NCI-H524 (cell line): ENCODE data around the gene GGPS1.
"Not testable (repeated sequence)": the region's sequence is repeated elsewhere in the genome, so short reads cannot be mapped to it uniquely, and the experiment has no call there.

Source experiments
- DNase-seq, 2 experiments: peaks; one replicate each; lab custom pipeline; 2025; lab: John Stamatoyannopoulos, UW

The GGPS1 gene

DNA sequence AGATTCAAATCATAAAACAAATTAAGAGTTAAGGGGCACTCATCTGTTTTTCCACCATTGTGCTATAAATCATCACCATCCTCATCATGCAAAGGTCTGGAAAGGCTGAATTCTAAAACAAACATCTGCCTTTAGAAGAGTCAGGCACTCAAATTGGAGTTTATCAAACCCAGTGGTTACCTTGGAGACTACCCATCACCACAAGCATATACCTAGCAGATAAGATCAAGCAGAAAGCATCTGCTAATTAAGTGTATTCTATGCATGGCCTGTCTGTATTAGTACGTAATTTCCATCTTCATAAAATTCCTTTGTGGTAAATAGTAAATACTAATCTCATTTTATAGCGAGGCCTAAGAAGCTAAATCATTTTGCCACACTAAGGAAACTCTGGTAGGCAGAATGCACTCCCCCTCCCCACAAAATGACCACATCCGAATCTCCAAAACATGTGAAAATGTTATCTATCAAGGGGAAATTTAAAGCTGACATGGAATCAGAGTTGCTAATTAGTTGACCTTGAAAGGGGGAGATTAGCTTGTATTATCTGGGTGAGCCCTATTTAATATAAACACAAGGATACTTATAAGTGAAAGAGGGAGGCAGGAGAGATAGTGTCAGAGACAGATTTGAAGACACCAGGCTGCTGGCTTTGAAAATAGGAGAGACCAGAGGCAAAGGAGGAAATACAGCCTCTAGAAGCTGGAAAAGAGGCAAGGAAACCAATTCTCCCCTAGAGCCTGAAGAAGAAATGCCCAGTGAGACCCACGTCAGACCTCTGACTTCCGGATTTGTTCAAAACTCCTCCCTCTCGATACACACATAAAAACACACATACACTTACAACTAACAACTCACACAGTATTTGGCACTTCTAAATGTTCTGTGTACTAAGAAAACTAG lies 23.6 kb upstream of the GGPS1 start:
- peak in 1 of 2 experiments; percentile 46 for DNase-seq

DNA sequence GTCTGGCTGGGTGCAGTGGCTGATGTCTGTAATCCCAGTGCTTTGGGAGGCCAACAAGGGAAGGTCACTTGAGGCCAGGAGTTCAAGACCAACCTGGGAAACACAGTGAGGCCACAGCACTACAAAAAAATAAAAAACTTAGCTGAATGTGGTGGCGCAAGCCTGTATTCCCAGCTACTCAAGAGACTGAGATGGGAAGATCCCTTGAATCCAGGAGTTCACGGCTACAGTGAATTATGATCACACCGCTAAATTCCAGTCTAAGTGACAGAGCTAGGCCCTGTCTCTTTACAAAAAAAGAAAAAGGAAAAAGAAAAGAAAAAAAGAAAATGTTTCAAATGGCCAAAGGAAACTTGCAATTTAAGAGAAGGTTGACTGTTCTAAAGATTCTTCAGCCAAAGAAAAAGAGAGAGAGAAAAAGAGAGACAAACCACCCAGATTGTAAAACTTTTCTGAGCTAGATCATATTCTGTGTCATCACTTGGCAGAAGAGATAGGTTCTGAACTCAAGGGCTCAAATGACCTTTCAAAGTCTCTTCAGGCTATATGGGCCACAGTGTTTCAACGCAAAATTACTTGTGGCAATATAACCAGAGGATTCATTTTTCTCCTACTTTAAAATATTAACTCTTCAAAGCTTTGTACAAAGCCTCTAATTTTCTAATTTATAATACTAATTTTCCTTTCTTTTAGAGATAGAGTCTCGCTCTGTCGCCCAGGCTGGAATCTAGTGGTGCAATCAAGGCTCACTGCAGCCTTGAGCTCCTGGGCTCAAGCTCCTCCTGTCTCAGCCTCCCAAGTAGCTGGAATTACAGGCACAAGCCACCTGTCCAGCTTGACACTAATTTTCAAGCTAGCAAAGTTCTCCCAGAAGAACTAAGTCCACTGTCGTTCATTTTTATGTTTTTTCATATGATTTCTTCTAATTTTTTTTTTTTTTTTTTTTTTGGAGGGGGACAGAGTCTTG lies 20.9 kb upstream of the GGPS1 start:
- no peak for DNase-seq

DNA sequence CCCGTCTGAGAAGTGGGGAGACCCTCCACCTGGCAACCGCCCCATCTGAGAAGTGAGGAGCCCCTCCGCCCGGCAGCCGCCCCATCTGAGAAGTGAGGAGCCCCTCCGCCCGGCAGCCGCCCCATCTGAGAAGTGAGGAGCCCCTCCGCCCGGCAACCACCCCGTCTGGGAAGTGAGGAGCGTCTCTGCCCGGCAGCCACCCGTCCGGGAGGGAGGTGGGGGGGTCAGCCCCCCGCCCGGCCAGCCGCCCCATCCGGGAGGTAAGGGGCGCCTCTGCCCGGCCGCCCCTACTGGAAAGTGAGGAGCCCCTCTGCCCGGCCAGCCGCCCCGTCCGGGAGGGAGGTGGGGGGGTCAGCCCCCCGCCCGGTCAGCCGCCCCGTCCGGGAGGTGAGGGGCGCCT lies 19.2 kb upstream of the GGPS1 start:
- DNase-seq: not testable (repeated sequence)

GRCh38 chr1:235313262-235313661 lies 15.1 kb upstream of the GGPS1 start:
- DNase-seq: no peak

DNA sequence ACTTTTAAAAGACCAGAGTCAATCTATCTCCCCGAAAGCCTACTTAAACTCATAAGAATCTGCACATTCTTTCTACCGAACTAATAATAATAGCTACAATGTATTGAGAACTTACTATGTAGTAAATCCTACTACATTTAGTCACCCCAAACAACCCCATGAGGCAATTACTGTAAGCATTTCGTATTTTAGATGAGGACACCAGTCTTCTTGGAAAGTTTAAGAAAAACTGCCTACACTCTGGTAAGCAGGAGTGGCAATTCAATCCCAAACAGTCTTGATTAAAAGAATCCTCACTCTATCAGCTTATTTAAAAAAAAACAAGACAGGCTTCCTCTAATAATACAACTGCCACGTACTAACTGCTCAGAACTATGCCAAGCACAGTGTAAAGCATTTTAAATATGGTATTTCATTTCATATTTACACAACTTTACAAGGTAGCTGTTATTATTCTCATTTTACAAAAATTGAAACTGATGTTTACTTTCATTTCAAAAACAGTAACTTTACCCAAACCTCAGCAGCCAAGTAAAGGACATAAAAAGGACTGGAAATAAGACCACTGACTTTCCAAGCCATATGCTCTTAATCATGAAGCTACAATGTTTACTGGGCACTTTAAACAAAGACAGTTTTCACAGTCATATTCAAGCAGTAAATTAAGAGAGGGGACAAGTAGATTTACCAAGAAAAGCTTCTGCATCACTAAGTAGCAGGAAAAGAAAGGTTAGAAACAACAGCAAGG lies 14.3 kb upstream of the GGPS1 start:
- DNase-seq: no peak

DNA sequence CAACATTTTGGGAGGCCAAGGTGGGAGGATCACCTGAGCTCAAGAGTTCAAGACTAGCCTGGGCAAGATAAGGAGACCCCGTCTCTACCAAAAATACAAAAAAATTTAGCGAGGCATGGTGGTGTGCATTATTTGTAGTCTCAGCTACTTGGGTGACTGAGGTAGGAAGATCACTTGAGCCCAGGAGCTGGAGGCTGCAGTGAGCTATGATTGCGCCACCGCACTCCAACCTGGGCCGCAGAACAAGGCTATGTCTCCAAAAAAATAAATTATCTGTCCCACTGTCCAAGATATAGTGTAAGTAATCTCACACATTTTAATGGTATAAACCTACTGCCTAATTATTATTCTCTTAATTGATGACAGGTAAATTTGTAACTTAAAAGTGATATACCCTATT lies 13.2 kb upstream of the GGPS1 start:
- no peak for DNase-seq

DNA sequence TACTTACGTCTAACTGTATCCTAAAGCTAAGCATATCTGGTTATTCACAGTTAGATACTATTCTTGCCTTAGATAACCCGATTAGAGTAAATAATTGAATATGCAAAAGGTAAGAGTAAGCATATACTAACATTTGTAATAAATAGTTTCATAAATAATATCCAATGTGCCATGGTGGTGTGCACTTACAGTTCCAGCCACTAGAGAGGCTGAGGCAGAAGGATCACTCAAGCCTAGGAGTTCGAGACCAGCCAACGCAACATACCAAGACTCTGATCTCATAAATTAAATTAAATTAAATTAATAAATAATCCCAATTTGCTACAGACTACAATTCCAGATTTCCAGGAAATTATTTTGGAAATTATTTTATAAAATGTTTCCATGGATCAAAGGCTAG lies 12.6 kb upstream of the GGPS1 start:
- DNase-seq: no peak

- no peak for DNase-seq
These were observed 11.2 kb upstream of the GGPS1 start for GRCh38 chr1:235317168-235317567.

DNA sequence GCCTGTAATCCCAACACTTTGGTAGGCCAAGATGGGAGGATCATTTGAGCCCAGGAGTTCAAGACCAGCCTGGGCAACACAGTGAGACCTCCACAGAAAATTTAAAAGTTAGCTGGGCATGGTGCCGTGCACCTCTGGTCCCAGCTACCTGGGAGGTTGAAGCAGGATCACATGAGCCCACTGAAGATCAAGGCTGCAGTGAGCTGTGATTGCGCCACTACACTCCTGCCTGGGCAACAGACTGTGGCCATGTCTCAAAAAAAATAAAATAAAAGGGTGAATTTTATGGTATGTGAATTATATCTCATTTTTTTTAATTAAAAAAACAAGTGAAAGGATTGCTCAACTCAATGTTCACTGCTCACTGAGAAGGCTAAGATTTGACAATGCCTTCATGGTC lies 9.1 kb upstream of the GGPS1 start:
- no peak for DNase-seq

DNA sequence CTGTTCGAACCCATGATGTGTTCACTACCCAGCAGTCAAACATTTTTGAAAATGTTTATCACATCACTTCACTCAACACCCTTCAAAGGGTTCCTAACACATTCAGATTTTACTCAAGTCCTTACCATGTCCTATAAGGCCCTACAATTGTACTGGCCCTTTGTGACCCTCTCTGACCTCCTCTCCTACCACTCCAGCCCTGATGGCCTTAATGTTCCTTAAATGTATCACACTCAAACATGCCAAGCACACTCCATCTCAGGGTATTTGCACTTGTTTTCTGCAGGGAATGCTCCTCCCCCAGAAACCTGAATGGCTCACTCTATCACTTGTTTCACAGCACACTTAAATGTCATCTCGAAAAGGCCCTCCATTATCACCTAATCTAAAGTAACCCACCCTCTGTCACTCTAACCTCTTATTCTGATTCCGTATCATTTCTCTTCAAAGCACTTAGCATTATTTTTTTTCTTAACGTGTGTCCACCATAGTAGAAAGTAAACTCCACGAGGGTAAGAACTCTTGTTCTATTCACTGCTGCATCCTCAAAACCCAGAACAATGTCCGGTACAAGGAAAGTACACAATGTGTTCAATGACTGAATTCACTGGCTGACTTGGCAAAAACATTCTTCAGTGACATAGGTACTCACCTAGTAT lies 7.7 kb upstream of the GGPS1 start:
- DNase-seq: no peak

GRCh38 chr1:235324296-235324695 lies 4.1 kb upstream of the GGPS1 start:
- DNase-seq: no peak

DNA sequence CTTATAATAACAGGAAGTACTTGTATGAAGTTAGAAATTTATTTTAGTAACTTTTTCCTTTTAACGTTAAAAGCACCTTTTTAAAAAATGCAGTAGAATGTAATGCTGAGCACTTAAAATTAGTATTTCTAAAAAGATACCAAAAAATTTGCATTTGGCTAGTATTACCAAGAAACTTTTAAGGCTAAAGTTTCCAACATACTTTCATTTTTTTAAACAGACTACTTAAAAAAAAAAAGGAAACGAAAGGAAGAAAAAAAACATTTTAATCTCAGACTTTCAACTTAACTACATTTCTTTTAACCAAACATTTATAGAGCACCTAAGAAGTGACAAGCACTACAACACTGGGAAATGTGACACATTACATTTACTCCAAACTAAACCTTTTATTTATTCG lies 3.2 kb upstream of the GGPS1 start:
- DNase-seq: no peak

GRCh38 chr1:235325854-235326253 lies 2.5 kb upstream of the GGPS1 start:
- no peak for DNase-seq

DNA sequence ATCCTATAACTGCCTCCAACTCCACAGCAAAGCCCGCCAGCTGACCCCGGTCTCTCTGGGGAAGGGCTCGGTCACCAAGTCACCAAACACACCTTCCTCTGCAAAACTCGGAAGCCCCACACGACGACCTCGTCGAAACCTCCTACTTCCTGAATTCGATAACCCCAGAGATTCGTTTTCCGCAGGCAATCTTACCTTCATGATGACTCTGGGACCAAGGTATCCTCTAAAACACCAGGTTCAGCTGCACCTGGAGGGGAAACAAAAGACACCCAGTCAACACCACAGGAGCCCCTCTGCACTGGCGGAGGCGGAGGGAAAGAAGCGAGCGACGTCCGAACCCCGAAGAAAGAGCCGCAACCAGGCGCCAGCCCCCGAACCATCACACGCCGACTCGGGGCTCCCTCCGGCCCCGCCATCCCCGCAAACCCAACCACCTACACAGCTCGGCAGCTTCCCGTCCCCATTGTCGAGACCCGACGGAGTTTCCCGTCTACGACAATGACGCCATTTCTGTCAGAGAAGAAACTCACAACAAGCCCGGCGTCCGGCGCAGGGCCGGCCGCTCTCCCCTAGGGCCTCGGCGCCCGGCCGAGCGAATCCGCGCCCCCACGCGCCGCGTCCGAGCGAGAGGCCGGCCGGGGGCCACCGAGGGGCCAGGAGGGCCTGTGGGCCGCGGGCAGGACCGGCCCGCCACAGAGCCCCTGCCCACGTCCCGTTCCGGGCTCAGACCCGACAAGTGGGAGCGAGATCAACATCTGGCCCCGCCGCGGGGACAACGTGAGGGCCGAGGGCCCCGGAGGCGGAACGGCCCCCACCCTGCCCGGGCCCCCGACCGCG lies 1.4 kb upstream of the GGPS1 start:
- peak in 1 of 2 experiments; percentile 21 for DNase-seq

GRCh38 chr1:235327559-235328270 lies 655 bp upstream of the GGPS1 start, which contains the start of gene ARID4B:
Gene ARID4B (minus strand): TSS chr1:235328179. CDS start chr1:235326919, 1,260 bp downstream.
- no peak for DNase-seq

DNA sequence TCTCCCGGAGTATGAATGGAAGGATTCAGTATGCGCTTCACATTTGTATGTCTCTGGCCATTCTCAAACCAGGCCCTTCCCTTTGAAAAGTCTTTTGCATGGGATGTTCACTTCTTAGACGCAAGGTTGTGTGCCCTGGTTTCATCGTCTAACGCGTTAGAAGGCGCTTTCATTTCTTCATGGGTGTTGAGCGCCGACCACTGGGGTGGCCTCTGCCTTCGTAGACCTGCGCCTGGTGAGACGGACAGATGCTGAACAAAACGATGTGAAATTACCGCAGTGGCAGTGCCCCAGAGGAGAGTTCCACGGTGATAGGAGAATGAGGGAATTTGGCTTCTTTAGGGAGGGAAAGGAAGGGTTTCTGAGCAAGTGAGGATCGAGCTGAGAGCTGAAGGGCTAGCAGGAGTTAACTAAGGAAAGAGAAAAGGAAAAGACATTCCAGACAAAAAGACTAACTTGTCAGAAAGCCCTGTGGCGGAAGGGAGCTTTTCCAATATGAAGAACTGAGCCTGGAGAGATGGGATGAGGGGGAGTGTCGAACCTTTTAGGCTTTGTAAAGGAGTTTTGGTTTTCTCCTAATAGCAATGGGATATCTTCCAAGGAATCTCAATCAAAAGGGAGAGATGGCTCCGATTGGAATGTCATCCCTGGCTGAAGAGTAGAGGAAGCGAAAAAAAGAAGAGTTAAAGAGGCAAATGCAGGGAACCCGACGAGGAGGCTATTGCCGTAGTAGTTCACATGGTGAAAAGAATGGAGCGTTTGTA lies 951 bp downstream of the GGPS1 start:
- DNase-seq: peak in 1 of 2 experiments; percentile 66

- DNase-seq: no peak
These were observed 2.5 kb downstream of the GGPS1 start for GRCh38 chr1:235330918-235331285.

- DNase-seq: no peak
These were observed 3.0 kb downstream of the GGPS1 start for GRCh38 chr1:235331401-235331800.

DNA sequence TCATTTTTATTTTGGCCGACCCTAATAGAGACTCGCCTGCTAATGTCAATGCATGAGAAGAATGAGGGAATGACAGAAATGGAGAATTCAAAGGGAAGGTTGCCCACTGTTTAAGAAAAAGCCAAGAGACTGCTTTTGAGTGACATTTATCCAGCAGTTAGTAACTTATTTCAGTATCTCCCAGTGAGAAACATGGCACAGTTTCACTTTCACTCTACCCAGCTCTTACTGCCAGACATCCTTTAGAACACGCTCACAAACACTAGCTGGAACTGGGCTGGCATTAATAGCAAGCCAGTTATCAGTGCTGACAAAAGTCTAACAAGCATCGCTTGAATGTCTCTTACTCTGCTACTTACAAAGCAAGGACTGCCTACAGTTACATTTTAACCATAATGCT lies 8.5 kb downstream of the GGPS1 start:
- no peak for DNase-seq
